Adipocyte (in vitro differentiated cells): Measurements from ENCODE around the gene PHF21A.

Source experiments
- DNase-seq: peaks from one replicate; pipeline ENCODE4 v3.0.0-alpha.2; 2015; ENCODE audit warnings: low read depth
- H3K27me3 ChIP-seq: replicated peaks from 2 replicates; pipeline ENCODE4 v1.7.0; 2013; ENCODE audit warnings: mild to moderate bottlenecking, low read length, moderate library complexity; ENCODE audit not compliant: control insufficient read depth, insufficient read depth
- H3K36me3 ChIP-seq: 2 replicates; pipeline ENCODE4 v1.7.0; 2013; ENCODE audit warnings: low read length, mild to moderate bottlenecking, moderate library complexity; ENCODE audit not compliant: control insufficient read depth, insufficient read depth, severe bottlenecking
- H3K4me1 ChIP-seq: 2 replicates; pipeline ENCODE4 v1.7.0; 2013; ENCODE audit warnings: mild to moderate bottlenecking, low read length, moderate library complexity; ENCODE audit not compliant: control insufficient read depth, insufficient read depth
- H3K4me3 ChIP-seq: 2 replicates; pipeline ENCODE4 v1.7.0; 2013; ENCODE audit warnings: mild to moderate bottlenecking, low read length, moderate library complexity
- H3K9ac ChIP-seq: 2 replicates; pipeline ENCODE4 v1.7.0; 2013; ENCODE audit warnings: mild to moderate bottlenecking, low read length, moderate library complexity
- H3K9me3 ChIP-seq: 2 replicates; pipeline ENCODE4 v1.7.0; 2013; ENCODE audit warnings: mild to moderate bottlenecking, low read length, moderate library complexity; ENCODE audit not compliant: control insufficient read depth

The PHF21A gene

GRCh38 chr11:46121301-46121723, at the start of gene PHF21A:
Gene PHF21A, minus strand, starts transcription at chr11:46121454. Its CDS starts 37,235 bp downstream, at chr11:46084219.
- Histone ChIP-seq H3K4me1 (peaks cover 39% of the 10 kb centered on the region), H3K4me3 (peak within 1 kb of the TSS; percentile 91), H3K9ac (peak within 1 kb of the TSS; percentile 88), H3K36me3 (no peaks in the 10 kb centered on the region), H3K27me3 (no peaks in the 10 kb centered on the region), H3K9me3 (no peaks in the 10 kb centered on the region)
- DNase-seq = peak; percentile 96

- DNase-seq = no peak
- Histone ChIP-seq H3K36me3 (no peaks in the 10 kb centered on the region), H3K4me1 (no peaks in the 10 kb centered on the region), H3K27me3 (peaks cover 23% of the 10 kb centered on the region), H3K9ac (no peak overlapping the region), H3K9me3 (no peaks in the 10 kb centered on the region), H3K4me3 (no peak overlapping the region)
Measured at GRCh38 chr11:46170797-46171196, 49.5 kb upstream of the PHF21A start.

GRCh38 chr11:46162700-46163099, 41.4 kb upstream of the PHF21A start:
- Histone ChIP-seq H3K36me3 (no peaks in the 10 kb centered on the region), H3K4me1 (no peaks in the 10 kb centered on the region), H3K9me3 (no peaks in the 10 kb centered on the region), H3K9ac (no peak overlapping the region), H3K27me3 (peaks cover 59% of the 10 kb centered on the region), H3K4me3 (no peak overlapping the region)
- no peak for DNase-seq

GRCh38 chr11:46161201-46161600, 39.9 kb upstream of the PHF21A start:
- Histone ChIP-seq H3K36me3 (no peaks in the 10 kb centered on the region), H3K27me3 (peaks cover 62% of the 10 kb centered on the region)

GRCh38 chr11:46160100-46160499, 38.8 kb upstream of the PHF21A start:
- Histone ChIP-seq H3K27me3 (peaks cover 58% of the 10 kb centered on the region), H3K4me1 (no peaks in the 10 kb centered on the region), H3K9me3 (no peaks in the 10 kb centered on the region), H3K4me3 (no peak overlapping the region), H3K9ac (no peak overlapping the region), H3K36me3 (no peaks in the 10 kb centered on the region)
- no peak for DNase-seq

More at GRCh38 chr11:46161201-46161600, 39.9 kb upstream of the PHF21A start:
- no peaks in the 10 kb centered on the region for H3K4me1 ChIP-seq
- H3K9ac ChIP-seq = no peak overlapping the region
- H3K4me3 ChIP-seq = no peak overlapping the region
- H3K9me3 ChIP-seq = no peaks in the 10 kb centered on the region
- no peak for DNase-seq

GRCh38 chr11:46159680-46160079, 38.4 kb upstream of the PHF21A start:
- Histone ChIP-seq H3K36me3 (no peaks in the 10 kb centered on the region), H3K27me3 (peaks cover 54% of the 10 kb centered on the region), H3K9ac (no peak overlapping the region), H3K9me3 (no peaks in the 10 kb centered on the region), H3K4me3 (no peak overlapping the region), H3K4me1 (no peaks in the 10 kb centered on the region)
- no peak for DNase-seq

- Histone ChIP-seq H3K4me3 (no peak overlapping the region), H3K36me3 (no peaks in the 10 kb centered on the region), H3K27me3 (peaks cover 16% of the 10 kb centered on the region), H3K9me3 (peaks cover 13% of the 10 kb centered on the region), H3K9ac (no peak overlapping the region), H3K4me1 (no peaks in the 10 kb centered on the region)
- no peak for DNase-seq
Measured at GRCh38 chr11:46149826-46150225, 28.6 kb upstream of the PHF21A start.

GRCh38 chr11:46149342-46149741, 28.1 kb upstream of the PHF21A start:
- no peak for DNase-seq
- Histone ChIP-seq H3K27me3 (peaks cover 16% of the 10 kb centered on the region), H3K9ac (no peak overlapping the region), H3K36me3 (no peaks in the 10 kb centered on the region), H3K4me1 (no peaks in the 10 kb centered on the region), H3K9me3 (peaks cover 13% of the 10 kb centered on the region), H3K4me3 (no peak overlapping the region)

- Histone ChIP-seq H3K27me3 (peaks cover 13% of the 10 kb centered on the region), H3K9ac (no peak overlapping the region), H3K4me3 (no peak overlapping the region), H3K9me3 (no peaks in the 10 kb centered on the region), H3K36me3 (no peaks in the 10 kb centered on the region), H3K4me1 (no peaks in the 10 kb centered on the region)
- no peak for DNase-seq
Measured at GRCh38 chr11:46144741-46145140, 23.5 kb upstream of the PHF21A start.

- no peaks in the 10 kb centered on the region for H3K4me1 ChIP-seq
- H3K9me3 ChIP-seq = no peaks in the 10 kb centered on the region
- peaks cover 3% of the 10 kb centered on the region for H3K27me3 ChIP-seq
- H3K9ac ChIP-seq = no peak overlapping the region
- no peak overlapping the region for H3K4me3 ChIP-seq
- no peak for DNase-seq
- no peaks in the 10 kb centered on the region for H3K36me3 ChIP-seq
Measured at GRCh38 chr11:46143049-46143806, 22.0 kb upstream of the PHF21A start.

- Histone ChIP-seq H3K9me3 (no peaks in the 10 kb centered on the region), H3K4me3 (no peak overlapping the region), H3K4me1 (no peaks in the 10 kb centered on the region), H3K9ac (no peak overlapping the region), H3K36me3 (no peaks in the 10 kb centered on the region), H3K27me3 (peaks cover 3% of the 10 kb centered on the region)
- no peak for DNase-seq
Measured at GRCh38 chr11:46142561-46142960, 21.3 kb upstream of the PHF21A start.

- Histone ChIP-seq H3K9me3 (no peaks in the 10 kb centered on the region), H3K27me3 (peaks cover 3% of the 10 kb centered on the region), H3K36me3 (no peaks in the 10 kb centered on the region), H3K9ac (no peak overlapping the region), H3K4me3 (no peak overlapping the region), H3K4me1 (no peaks in the 10 kb centered on the region)
- no peak for DNase-seq
Measured at GRCh38 chr11:46141597-46141996, 20.3 kb upstream of the PHF21A start.
